GM19395 (cell line): Measurements from ENCODE around the gene CNNM3.

Experiments used
- ATAC-seq: cut with Tn5 transposase; IDR thresholded peaks from one replicate; pipeline ENCODE4 v1.9.1; 2021; ENCODE audit warnings: mild to moderate bottlenecking, moderate library complexity; ENCODE audit not compliant: unreplicated experiment

The CNNM3 gene

DNA sequence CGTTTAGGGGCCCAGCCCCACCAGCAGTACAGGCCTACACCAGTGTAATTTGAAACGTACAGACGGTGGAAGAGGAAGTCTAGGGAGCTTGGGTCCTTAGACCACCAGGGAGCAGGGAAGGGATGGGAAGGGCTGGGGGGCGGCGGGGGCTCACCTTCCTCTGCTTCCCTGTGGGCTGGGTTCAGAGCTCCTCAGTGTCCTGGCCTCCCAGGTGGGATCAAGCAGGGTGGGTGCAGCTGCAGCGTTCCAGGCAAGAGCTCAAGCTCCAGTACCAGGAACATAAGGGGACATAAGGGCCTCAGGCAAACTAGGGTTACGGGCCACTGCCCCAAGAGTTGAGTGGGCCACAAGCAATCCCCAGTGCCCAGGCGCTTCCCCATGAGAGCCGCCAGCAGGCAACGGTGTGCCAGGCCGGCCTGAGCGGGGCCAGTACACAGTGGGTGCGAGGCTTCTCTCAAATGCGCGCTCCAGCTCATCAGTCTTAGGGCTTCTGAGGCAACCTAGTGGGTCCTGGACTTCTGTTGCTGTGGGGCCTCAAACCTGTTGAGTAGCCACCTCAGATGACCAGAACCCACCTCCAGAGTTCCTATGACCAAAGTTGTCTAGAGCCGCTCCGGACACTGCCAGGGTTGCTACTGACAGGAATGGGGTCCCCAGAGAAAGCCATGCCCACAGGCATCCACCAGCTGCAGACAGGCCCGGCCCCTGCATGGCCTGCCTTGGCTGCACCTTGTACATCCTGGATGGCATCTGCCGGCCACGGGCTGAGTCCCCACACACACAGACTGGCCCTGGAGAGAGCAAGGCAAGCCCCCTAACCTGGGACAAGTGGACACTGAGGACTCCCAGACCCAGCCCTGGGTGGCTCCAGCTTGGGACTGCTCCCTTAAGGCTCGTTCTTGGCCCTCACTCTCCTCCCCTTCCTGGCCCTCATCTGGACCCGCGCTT lies 22.6 kb downstream of the CNNM3 start:
- peak; percentile 9 for ATAC-seq

DNA sequence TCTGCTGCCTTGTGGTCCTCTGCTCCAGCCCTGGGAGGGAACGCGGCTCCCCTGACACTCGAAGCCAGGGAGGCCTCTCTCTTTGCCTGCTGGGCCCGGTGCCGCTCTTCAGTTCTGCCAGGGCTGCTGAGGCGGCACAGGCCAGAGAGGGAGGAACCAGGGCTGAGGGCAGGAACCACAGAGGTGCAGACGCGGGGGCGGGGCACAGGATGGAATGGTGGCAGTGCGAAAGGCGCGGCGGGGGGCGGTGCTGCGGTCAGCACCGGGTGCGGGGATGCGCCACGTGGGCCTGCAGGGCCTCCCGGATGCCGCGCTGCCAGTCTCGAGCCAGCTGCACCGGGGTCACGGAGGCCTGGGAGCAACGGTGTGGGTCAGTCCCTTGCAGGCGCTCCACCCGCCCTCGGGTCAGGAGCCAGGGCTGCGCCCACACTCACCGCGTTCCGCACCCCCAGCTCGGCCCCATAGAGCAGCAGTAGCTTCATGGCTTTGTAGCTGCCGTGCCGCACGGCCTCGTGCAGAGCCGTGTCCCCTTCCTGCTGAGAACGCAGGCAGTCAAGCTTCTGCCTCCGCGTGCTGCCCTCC lies 23.3 kb downstream of the CNNM3 start:
- peak; percentile 55 for ATAC-seq

DNA sequence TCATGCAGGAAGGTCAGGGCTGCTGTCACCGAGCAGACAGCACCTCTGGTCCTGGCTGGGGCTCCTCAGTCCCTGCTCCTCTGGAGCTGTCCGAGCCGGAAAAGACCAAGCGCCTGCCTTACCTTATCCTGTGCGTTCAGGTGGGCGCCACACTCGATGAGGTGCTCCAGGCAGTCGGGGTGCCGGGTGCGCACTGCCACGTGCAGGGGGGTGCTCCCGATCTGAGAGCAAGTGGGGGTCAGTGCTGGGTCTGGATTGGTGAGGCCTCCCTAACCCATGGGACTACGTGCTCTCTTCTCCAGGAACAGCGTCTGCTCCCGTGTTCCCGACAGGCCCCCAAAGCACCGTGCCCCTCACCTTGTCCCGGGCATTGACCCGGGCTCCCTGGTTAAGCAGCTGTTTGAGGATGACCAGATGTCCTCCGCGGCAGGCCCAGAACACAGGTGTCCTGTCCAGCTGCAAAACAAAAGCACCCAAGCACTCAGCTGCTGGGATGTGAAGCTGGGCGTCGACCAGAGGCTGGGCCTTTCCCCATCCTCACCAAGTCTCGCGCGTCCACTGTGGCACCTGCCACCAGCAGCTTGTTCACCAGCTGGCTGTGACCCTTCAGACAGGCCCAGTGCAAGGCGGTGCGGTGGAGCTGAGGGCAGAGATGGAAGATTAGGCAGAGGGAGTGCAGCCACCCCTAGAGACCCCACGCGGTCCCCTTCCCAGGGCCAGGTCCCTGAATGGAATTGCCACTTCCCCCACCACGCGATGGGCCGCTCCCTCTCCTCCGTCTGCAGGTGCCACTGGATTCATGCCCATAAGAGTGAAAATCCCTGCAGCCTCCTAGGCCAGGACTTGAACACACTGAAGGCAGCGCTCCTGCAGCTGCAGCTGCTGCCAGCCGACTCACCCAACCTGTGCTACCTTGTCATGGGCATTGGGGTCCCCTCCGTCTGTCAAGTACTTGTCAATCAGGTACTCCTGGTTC lies 24.1 kb downstream of the CNNM3 start:
- ATAC-seq = no peak

DNA sequence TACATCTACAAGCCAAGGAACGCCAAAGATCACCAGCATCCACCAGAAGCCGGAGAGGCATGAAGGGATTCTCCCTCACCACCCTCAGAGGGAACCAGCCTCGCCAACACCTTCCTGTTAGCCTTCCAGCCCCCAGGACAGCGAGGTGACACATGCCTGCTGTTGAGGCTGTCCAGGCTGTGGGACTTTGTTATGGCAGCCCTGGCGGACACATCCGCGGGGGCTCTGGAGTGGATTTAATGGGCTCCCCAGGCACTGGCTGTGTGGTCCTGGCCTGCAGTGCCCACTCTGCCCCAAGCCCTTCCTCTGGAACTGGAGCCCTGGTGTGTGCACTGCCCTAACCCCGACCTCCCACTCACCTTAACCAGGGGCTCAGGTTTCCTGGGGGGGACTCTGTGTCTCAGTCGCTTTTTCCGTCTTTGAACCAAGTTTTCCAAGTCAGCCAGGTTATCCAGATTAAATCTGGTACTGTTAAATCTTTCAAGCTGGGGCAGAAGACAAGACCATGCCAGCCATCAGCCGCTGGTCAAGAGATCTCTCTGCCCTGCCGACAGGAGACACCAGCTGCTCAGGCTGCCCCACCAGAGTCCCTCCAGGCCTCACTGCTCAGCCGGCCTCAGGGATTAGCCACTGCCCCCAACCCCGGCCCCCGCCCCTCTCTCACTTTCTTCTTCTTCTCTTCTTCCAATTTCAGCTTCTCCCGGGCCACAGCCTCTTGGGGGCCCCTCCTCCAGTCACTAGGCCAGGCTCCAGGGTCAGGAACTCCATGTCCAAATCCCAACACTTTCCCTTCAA lies 25.8 kb downstream of the CNNM3 start:
- ATAC-seq = no peak

DNA sequence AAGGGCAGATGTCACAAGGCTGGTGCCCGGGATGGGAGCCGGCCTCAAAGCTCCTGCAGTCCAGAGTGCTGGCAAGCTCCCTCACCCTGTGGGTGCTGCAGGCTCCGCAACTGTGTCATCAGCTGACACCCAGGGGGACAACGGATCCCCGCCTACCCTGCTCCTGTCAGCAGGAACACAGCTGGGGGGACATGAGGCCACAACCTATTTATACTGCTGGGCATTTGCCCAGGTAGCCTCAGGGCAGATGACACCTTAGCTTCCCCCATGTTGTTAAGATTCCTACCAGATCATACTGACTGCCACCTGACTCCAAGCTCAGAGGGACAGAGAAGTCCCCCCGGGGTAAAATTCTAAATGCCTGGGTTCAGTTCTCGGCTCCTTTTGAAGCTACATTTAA lies 26.5 kb downstream of the CNNM3 start:
- ATAC-seq = no peak

DNA sequence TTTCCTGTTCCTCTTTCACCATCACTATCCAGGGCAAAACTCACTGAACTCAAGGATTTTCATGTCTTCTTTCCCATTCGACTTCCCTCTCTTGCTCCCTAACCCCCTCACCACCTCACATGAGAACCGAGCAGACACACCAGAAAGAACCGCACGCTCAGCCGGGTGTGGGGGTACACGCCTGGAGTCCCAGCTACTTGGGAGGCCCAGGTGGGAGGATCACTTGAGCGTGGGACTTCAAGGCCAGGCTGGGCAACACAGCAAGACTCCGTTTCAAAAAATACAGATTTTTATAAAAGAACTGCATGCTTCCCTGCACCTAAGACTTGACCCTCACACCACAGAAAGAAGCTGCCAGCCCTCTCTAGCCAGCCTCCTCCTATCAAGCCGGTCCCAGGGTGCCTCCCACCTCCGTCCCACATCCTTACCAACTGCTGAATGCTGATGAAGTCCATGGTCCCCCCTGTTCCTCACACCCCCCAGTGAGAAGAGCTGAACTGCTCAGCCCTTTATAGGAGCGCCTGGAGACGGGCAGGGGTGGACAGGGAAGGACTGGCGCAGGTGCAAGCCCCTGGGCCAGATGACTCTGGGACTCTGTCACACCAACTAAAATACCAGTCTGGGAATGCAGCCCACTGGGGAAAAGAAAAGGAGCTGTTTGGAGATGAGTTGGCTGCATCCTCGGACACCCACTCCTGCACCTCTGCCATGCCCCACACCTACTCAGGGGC lies 27.6 kb downstream of the CNNM3 start, which contains the start of gene ANKRD23:
TSS of gene ANKRD23 (minus strand) at position 484 of the 731 bp plus-strand sequence. CDS start at position 455, 29 bp downstream.
- no peak for ATAC-seq

DNA sequence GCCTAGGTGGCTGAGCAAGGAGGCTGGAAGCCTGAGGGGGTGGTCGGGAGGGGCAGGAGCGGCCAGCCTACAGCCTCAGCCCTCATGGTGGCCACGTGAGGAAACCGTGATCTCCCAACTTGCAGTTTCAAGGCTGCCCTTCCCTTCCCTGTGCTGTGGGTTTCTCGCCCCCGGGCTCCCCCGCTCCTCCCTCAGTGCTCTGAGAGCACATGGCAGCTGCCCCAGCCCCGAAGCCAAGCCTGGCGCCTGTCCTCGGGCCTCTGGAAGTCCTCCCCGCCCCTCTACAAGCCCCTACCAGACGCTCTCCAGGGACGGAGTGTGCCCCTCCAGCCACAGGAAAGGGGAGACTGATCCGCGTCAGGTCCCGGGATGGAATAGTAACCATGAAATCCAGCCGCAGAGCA lies 28.3 kb downstream of the CNNM3 start:
- no peak for ATAC-seq

DNA sequence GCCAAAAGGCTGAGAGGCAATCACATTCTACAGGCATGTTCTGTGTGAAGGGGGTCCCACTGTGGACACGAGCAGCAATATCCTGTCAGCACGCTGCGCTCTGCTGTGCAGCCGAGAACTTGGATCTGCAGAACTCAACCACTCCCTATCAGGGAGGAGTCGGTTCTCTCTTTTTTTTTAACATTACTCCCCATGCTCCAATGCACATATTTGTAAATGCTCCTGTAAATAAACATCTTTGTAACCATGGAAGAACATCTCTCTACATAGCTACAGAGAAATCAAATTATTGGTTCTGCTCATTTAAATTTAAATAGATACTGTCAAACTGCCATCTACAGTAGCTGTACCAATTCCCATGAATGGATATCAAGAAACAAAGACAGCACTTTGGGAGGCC lies 30.8 kb downstream of the CNNM3 start:
- no peak for ATAC-seq

DNA sequence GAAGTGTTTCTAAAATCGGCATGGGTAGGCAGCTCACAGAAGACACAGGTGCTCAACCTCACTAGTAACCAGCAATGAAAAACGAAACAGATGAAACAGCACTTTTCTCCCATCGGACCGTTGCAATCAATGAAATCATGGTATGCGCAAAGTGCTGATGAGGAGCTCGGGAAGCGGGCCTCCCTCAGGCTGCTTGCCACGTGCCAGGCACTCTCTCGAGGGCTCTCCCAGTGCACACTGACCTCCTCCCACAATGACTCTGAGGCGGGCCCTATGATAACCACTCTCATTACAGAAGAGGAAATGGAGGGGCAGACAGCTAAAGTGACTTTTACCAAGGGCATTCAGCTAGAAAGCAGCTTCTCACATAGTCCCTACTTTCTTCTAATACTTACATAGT lies 31.5 kb downstream of the CNNM3 start:
- ATAC-seq = no peak

DNA sequence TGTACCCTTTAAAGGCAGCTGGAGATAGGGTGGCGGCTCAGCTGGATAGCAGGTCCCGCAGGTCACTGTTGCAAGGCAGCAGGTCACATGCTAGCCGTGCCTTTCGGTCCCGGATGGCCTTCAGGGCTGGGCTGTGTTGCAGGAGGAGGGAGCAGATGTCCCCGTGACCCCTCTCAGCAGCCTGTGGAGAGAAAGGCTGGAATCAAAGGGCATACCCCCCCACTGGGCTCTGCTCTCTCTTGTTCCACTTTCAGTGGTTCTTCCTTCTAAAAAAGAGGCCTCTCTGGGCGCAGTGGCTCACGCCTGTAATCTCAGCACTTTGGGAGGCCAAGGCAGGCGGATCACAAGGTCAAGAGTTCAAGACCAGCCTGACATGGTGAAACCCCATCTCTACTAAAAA lies 32.2 kb downstream of the CNNM3 start:
- no peak for ATAC-seq

DNA sequence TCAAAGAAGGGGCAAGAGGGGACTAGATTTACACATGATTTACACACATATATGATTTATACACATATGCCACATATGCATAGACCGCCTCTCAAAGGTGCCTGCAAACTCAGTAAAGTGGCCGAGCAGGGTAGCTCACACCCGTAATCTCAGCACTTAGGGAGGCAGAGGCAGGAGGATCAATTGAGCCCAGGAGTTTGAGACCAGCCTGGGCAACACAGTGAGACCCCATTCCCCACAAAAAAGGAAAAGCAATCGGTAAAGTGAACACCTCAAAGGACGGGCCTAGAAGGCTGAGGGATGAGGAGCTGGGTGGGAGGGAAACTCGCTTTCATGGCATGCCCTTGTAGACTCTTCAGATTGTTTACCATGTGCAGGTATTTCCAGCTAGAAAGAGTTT lies 36.6 kb downstream of the CNNM3 start:
- ATAC-seq = no peak

DNA sequence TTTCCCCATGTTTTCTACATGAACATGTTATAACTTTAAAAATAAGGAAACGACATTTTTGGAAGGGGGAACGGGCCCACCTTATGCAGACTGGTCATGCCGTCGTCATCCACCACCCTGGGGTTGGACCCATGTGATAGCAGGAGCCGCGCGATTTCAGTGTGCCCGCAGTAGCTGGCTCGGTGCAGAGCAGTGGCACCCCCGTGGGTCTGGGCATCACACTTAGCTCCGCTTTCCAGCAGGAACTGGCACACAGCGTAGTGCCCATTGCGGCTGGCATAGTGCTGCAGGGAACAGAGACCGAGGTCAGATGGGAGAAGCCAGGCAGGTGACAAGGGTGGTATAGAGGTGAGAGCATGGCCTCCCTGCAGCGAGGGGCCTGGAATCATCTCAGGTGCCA lies 37.3 kb downstream of the CNNM3 start:
- no peak for ATAC-seq

DNA sequence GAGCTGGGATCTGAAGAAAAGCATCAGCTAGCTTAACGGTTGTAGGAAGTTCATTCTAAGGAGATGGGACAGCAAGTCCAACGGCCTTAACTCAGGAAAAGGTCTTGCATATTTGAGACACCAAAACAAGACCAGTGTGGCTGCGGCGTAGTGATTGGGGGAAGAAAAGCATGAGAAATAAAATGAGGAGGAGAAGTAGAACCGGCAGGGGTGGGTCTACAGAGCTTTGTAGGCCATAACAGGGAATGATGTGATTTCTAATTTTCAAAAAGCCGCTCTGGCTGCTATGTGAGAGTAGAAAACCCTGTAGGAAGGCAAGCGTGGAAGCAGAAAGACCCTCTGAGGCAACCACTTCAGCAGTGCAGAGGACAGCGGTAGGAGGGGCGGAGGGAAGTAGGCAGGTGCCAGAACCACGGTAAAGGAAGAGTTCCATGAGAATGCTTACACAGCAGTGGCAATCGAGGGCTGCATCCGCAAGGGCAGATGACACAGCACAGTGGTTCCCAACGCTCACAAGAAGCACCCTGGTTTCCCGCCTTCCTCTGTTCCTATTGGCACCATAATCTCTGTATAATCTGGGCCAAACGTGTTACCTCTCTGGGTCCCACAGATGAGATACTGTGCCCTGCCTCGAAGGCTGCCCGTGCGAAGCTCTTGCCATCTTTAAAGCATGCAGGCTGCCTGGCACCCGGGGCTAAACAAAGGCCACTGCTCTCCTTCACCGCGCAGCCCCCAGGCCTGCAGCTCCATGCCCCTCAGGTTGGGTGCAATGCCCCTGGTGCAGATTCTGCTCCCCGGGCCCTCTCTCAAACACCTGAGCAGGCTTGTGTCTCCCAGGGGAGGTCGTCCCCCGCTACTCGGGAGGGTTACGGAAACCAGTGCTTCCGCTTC lies 41.0 kb downstream of the CNNM3 start:
- ATAC-seq = peak; percentile 39

DNA sequence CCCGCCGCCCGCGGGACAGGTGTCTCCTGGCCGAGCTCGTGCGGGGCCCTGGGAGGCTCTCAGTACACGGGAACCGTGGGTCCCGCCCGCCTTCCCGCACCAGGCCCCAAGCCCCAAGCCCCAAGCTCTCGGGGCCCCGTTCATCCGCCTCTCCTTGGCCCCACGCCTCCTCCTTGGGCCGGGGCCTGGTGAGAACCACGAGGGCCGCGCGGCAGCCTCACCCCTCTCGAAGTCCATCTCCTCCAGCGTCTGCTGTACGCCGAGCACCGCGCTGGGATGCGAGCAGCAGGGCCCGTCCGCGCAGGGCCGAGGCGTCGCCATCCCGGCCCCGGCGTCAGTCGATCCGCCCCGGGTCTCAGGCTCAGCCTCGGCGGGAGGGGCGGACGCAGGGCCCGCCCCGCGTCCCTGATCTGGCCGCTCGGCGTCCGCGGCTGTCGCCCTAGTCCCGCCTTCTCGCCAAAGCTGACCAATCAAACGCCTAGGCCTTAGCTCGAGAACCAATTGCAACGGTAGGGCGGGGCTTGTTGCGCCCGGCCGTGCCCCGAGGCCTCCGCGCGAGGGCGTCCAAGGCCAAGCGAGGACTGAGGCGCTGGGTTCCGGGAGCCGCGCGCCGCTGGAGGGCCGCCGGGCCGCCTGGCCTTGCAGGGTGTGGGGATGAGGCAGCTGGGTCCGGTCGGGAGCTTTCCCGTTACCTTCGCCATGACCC lies 41.8 kb downstream of the CNNM3 start, which contains the start of gene ANKRD39:
TSS of gene ANKRD39 (minus strand) at position 350 of the 706 bp plus-strand sequence. CDS start at position 321, 29 bp downstream.
- ATAC-seq = peak; percentile 90

DNA sequence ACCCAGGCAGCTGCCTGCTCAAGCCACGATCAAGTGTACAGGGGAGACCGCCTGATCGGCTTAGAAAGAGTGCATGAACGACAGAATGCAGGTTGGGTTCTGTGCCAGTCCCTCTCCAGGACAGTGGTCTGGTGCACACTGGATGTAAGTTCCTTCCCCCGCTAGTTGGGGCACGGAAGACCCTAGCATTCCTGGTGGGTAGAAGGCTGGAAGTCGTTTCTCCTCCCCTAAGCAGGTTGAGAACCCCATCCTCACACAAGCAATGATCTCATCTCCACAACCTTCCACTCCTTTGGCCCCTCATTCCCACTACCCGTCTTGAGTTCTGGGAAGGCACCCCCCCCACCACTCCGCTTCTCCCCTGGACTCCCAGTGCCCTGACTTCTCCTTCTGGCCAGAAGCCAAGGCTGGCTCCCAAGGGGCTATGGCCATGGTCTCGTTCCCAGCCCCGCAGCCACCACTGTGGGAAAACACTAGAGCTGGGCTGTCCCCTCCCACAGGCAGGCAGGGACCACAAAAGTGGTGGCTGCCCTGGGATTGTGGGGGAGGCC lies 43.1 kb downstream of the CNNM3 start:
- ATAC-seq = no peak

DNA sequence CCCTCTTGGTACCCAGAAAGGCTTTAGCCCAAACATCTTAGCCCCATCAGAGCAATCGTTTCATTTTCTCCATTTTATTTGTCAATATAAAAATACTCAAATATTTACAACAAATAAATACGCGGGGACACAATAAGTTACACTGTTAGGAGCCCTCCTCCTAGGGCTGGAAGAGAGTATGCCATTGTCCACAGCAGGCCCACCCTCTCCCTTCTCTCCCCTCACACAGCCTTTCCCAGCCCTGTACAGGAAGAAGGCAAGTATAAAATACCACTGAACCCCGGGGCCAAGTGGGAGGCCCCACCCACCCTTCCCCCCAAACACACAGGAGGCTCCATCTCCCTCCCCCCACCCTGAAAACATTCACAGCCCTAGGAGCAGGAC lies 43.6 kb downstream of the CNNM3 start:
- no peak for ATAC-seq
